Mesangial cell (primary cell): ENCODE results near the gene GRM5. TPM values are rescaled to one million over a fixed set of nuclear protein-coding genes. Genes with fewer than 3 reads are reported as not detected.

ENCODE experiments used
- total RNA-seq: library from RNA; depleted of rRNA; stranded (reverse); fragments of >200 nt; gene quantifications from 2 replicates; pipeline ENCODE4 v1.2.3, GENCODE V29; 2015

The GRM5 gene
- total RNA-seq: under 0.01 and 0.13 TPM in 2 replicates

DNA sequence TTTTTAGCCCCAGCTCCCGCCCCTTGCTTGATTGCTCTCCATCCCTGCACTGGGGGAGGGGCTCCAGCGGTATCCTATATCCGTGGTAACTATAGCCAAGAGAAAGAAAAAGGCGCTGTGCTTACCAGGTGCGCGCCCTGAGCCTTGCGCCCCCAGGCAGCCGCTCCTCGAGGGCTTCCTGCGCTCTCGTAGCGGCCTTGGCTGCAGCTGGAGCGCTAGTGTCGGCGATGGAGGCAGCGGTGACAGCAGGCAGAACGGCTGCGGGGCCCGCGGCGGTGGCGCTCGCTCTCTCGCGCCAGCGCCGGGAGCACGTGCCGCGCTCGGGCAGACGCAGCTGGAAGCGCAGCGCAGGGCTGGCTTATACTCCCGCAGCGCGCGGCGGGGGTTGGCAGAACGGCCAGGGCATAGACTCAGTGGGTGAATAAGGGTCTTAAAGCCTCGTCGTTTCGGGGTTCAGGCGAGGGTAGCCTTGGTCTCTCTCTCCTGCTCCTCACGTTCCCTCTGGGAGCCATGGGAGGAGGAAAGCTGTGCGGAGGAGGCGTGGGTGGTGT lies at the start of gene GRM5:
Gene GRM5, minus strand, starts transcription at position 332 of the 551 bp plus-strand sequence. CDS start 18,110 bp downstream, outside the sequence.

Other genes with a start within 250 kb of the GRM5 start
- gene TYR, start 111.9 kb upstream of the GRM5 start, total RNA-seq: not detected in 2 replicates